ENCODE results near the gene GALNT5. TPM values are rescaled to one million over a fixed set of nuclear protein-coding genes. Genes with fewer than 3 reads are reported as not detected.

GALNT5 gene
- total RNA-seq, 4 donors from 2014 or later = 0.08 to 0.71 (median 0.44) TPM

GRCh38 chr2:157231476-157231875, 26.0 kb upstream of the GALNT5 start:
- no peak for DNase-seq (ENCODE audit: low spot score in 2 of 2)
- no peak for TF ChIP-seq POLR2A (IDR thresholded peaks at IDR 0.05)
- intact Hi-C loops (cut with DNase I; ENCODE audit: low total_unique reads) = no loop called here
- H3K4me3 ChIP-seq (ENCODE audit: low read depth, poor library complexity, severe bottlenecking) = no peak overlapping the region

- WGBS, 2 donors = 91 to 94% methylated on average over 4 of the region's 4 CpGs
- TF ChIP-seq CTCF (IDR thresholded peaks at IDR 0.05) = no peak
- no peak for TF ChIP-seq POLR2A (IDR thresholded peaks at IDR 0.05)
- intact Hi-C loops (cut with DNase I; ENCODE audit: low total_unique reads) = no loop called here
- no peak for DNase-seq (ENCODE audit: low spot score in 2 of 2)
- H3K4me3 ChIP-seq (ENCODE audit: low read depth, poor library complexity, severe bottlenecking) = no peak overlapping the region
Measured at GRCh38 chr2:157233506-157233905, 24.0 kb upstream of the GALNT5 start.

- WGBS, 2 donors = 41 to 56% methylated on average over 2 of the region's 2 CpGs
- no peak for DNase-seq (ENCODE audit: low spot score in 2 of 2)
- TF ChIP-seq CTCF (IDR thresholded peaks at IDR 0.05) (no peak), POLR2A (IDR thresholded peaks at IDR 0.05) (no peak)
- intact Hi-C loops (cut with DNase I; ENCODE audit: low total_unique reads) = no loop called here
- H3K4me3 ChIP-seq (ENCODE audit: low read depth, poor library complexity, severe bottlenecking) = no peak overlapping the region
Measured at GRCh38 chr2:157236404-157236803, 21.1 kb upstream of the GALNT5 start.

GRCh38 chr2:157238296-157238695, 19.2 kb upstream of the GALNT5 start:
- H3K4me3 ChIP-seq (ENCODE audit: low read depth, poor library complexity, severe bottlenecking) = no peak overlapping the region
- WGBS, 2 donors = 78 to 83% methylated on average over 3 of the region's 3 CpGs
- no peak for DNase-seq (ENCODE audit: low spot score in 2 of 2)
- TF ChIP-seq POLR2A (IDR thresholded peaks at IDR 0.05) = no peak
- no peak for TF ChIP-seq CTCF (IDR thresholded peaks at IDR 0.05)
- intact Hi-C loops (cut with DNase I; ENCODE audit: low total_unique reads) = no loop called here

- no peak for DNase-seq (ENCODE audit: low spot score in 2 of 2)
- intact Hi-C loops (cut with DNase I; ENCODE audit: low total_unique reads) = no loop called here
- TF ChIP-seq POLR2A (IDR thresholded peaks at IDR 0.05) (no peak), CTCF (IDR thresholded peaks at IDR 0.05) (no peak)
- H3K4me3 ChIP-seq (ENCODE audit: low read depth, poor library complexity, severe bottlenecking) = no peak overlapping the region
- WGBS, 2 donors = 62 to 63% methylated on average over 4 of the region's 4 CpGs
Measured at GRCh38 chr2:157244691-157245090, 12.8 kb upstream of the GALNT5 start.

- DNase-seq (ENCODE audit: low spot score in 2 of 2) = no peak
- no peak for TF ChIP-seq POLR2A (IDR thresholded peaks at IDR 0.05)
- 77 to 80% methylated on average over 4 of the region's 4 CpGs for WGBS, 2 donors
- intact Hi-C loops (cut with DNase I; ENCODE audit: low total_unique reads) = no loop called here
- no peak overlapping the region for H3K4me3 ChIP-seq (ENCODE audit: low read depth, poor library complexity, severe bottlenecking)
Measured at GRCh38 chr2:157245144-157245840, 12.2 kb upstream of the GALNT5 start.
